Peyer's patch (tissue), 4 donors: ENCODE results near the gene LMNTD1.

Experiments
- POLR2A ChIP-seq, 2 donors: fragments of 450-650 bp; IDR thresholded peaks; one replicate each; pipeline ENCODE4 v1.5.1; 2017; ENCODE audit warnings: antibody characterized with exemption in 2 of 2, mild to moderate bottlenecking in 2 of 2, moderate library complexity in 2 of 2
- TF ChIP-seq, protein P1 (sequence below), 6 experiments: fragments of 450-650 bp in 4 of 6; fragments of 200-600 bp in 2 of 6; sonication (generic) in 1 of 6; IDR thresholded peaks; one replicate each; pipeline ENCODE4 v1.5.1; 2017 to 2019; ENCODE audit warnings: antibody characterized with exemption in 6 of 6, mild to moderate bottlenecking in 3 of 6, moderate library complexity in 1 of 6

DNA sequence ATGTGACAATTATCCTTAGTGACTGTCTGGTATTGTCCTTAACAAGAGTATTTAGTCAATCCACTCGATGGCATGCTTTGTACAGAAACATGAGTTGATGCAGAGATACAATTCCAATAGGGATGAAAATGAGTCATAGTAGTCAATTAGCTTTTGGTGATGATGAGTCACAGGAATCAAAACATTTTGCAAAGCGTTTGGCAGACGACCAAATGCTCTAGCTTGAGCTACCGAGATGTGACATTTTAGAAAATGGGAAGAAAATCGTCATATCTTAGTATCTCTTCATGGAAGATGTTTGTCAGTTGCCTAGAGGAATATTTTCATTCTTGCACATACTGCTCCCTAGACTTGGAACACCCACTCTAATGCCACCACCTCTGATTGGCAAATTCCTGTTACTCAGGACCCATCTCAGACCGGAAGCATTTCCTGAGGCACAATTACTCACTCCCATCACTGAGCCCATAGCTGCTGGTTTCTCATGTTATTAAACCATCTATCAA, 95.0 kb downstream of the LMNTD1 start:
- TF ChIP-seq, protein P1, sequence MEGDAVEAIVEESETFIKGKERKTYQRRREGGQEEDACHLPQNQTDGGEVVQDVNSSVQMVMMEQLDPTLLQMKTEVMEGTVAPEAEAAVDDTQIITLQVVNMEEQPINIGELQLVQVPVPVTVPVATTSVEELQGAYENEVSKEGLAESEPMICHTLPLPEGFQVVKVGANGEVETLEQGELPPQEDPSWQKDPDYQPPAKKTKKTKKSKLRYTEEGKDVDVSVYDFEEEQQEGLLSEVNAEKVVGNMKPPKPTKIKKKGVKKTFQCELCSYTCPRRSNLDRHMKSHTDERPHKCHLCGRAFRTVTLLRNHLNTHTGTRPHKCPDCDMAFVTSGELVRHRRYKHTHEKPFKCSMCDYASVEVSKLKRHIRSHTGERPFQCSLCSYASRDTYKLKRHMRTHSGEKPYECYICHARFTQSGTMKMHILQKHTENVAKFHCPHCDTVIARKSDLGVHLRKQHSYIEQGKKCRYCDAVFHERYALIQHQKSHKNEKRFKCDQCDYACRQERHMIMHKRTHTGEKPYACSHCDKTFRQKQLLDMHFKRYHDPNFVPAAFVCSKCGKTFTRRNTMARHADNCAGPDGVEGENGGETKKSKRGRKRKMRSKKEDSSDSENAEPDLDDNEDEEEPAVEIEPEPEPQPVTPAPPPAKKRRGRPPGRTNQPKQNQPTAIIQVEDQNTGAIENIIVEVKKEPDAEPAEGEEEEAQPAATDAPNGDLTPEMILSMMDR (IDR thresholded peaks at IDR 0.05), result no peak
- TF ChIP-seq POLR2A (IDR thresholded peaks at IDR 0.05), result no peak
